HuH-7.5 (cell line): ENCODE measurements around the gene GPRC5C.

ENCODE experiments used
- DNase-seq: peaks from one replicate; pipeline ENCODE4 v3.0.0; 2011; ENCODE audit warnings: low spot score

GPRC5C gene

GRCh38 chr17:74432766-74433391 is 991 bp downstream of the GPRC5C start:
- no peak for DNase-seq

- no peak for DNase-seq
Measured at GRCh38 chr17:74433421-74434121, 1.7 kb downstream of the GPRC5C start.

- no peak for DNase-seq
Measured at GRCh38 chr17:74435775-74436359, 4.0 kb downstream of the GPRC5C start.

- DNase-seq = no peak
Measured at GRCh38 chr17:74437702-74438101, 5.8 kb downstream of the GPRC5C start.

GRCh38 chr17:74439691-74440567 is 8.0 kb downstream of the GPRC5C start:
- DNase-seq = no peak

GRCh38 chr17:74441537-74441936 is 9.6 kb downstream of the GPRC5C start:
- no peak for DNase-seq

GRCh38 chr17:74442291-74442669 is 10.4 kb downstream of the GPRC5C start:
- DNase-seq = no peak

- DNase-seq = peak; percentile 82
Measured at GRCh38 chr17:74442670-74443515, 11.0 kb downstream of the GPRC5C start.

GRCh38 chr17:74443516-74444296 is 11.8 kb downstream of the GPRC5C start:
- no peak for DNase-seq

- DNase-seq = no peak
Measured at GRCh38 chr17:74444406-74444805, 12.5 kb downstream of the GPRC5C start.

GRCh38 chr17:74445158-74445557 is 13.3 kb downstream of the GPRC5C start:
- DNase-seq = no peak

GRCh38 chr17:74446551-74447500 is 14.9 kb downstream of the GPRC5C start:
- no peak for DNase-seq

- DNase-seq = no peak
Measured at GRCh38 chr17:74447628-74448159, 15.8 kb downstream of the GPRC5C start.

GRCh38 chr17:74448756-74449155 is 16.9 kb downstream of the GPRC5C start:
- DNase-seq = no peak

- no peak for DNase-seq
Measured at GRCh38 chr17:74449306-74449705, 17.4 kb downstream of the GPRC5C start.

- DNase-seq = no peak
Measured at GRCh38 chr17:74449773-74450172, 17.9 kb downstream of the GPRC5C start.

GRCh38 chr17:74450231-74450630 is 18.3 kb downstream of the GPRC5C start:
- DNase-seq = no peak

GRCh38 chr17:74450925-74451403 is 19.1 kb downstream of the GPRC5C start:
- DNase-seq = no peak

GRCh38 chr17:74451557-74451956 is 19.7 kb downstream of the GPRC5C start:
- no peak for DNase-seq
